ENCODE measurements around the gene NDFIP1.
A peak's percentile ranks its signal among the peaks of the same experiment; 100 is the strongest.

The NDFIP1 gene

GRCh38 chr5:142193114-142193428, 84.5 kb downstream of the NDFIP1 start:
- H3K27ac ChIP-seq, result no peak overlapping the region
- POLR2A ChIA-PET (ENCODE audit: low non-redundant PET), result no interaction called here

GRCh38 chr5:142197098-142197497, 88.5 kb downstream of the NDFIP1 start:
- POLR2A ChIA-PET (ENCODE audit: low non-redundant PET), result no interaction called here
- DNase-seq (ENCODE audit: low spot score), result no peak
- CTCF ChIA-PET, result interaction anchor here (0.7 kb wide), 1 partner anchor 436 kb away, joined by 3 read pairs; no protein-coding TSS in a partner anchor
- TF ChIP-seq CTCF (conservative IDR thresholded peaks at IDR 0.05; ENCODE audit: low read depth), result no peak
- no peak overlapping the region for H3K27ac ChIP-seq

More at GRCh38 chr5:142193114-142193428, 84.5 kb downstream of the NDFIP1 start:
- no peak for DNase-seq (ENCODE audit: low spot score)
- CTCF ChIA-PET, result no interaction called here
- no peak for TF ChIP-seq CTCF (conservative IDR thresholded peaks at IDR 0.05; ENCODE audit: low read depth)

GRCh38 chr5:142197781-142198180, 89.2 kb downstream of the NDFIP1 start:
- ChIA-PET POLR2A (ENCODE audit: low non-redundant PET) (no interaction called here), CTCF (interaction anchor here (0.6 kb wide), 1 partner anchor 129 kb away, joined by 3 read pairs; no protein-coding TSS in a partner anchor)
- TF ChIP-seq CTCF (conservative IDR thresholded peaks at IDR 0.05; ENCODE audit: low read depth), result no peak
- no peak overlapping the region for H3K27ac ChIP-seq
- DNase-seq (ENCODE audit: low spot score), result no peak

- no peak for DNase-seq (ENCODE audit: low spot score)
- no peak for TF ChIP-seq CTCF (conservative IDR thresholded peaks at IDR 0.05; ENCODE audit: low read depth)
- no peak overlapping the region for H3K27ac ChIP-seq
- ChIA-PET POLR2A (ENCODE audit: low non-redundant PET) (no interaction called here), CTCF (interaction anchor here (0.5 kb wide), 1 partner anchor 687 kb away, joined by 3 read pairs; no protein-coding TSS in a partner anchor)
Observed at GRCh38 chr5:142199388-142199787, 90.8 kb downstream of the NDFIP1 start.

- no peak for TF ChIP-seq CTCF (conservative IDR thresholded peaks at IDR 0.05; ENCODE audit: low read depth)
- CTCF ChIA-PET, result no interaction called here
- no peak for DNase-seq (ENCODE audit: low spot score)
- POLR2A ChIA-PET (ENCODE audit: low non-redundant PET), result no interaction called here
- H3K27ac ChIP-seq, result no peak overlapping the region
Observed at GRCh38 chr5:142200387-142200786, 91.8 kb downstream of the NDFIP1 start.

GRCh38 chr5:142201471-142201887, 92.9 kb downstream of the NDFIP1 start:
- ChIA-PET POLR2A (ENCODE audit: low non-redundant PET) (no interaction called here), CTCF (no interaction called here)
- no peak overlapping the region for H3K27ac ChIP-seq
- DNase-seq (ENCODE audit: low spot score), result peak; percentile 66
- TF ChIP-seq CTCF (conservative IDR thresholded peaks at IDR 0.05; ENCODE audit: low read depth), result no peak

GRCh38 chr5:142202282-142202681, 93.7 kb downstream of the NDFIP1 start:
- no peak for DNase-seq (ENCODE audit: low spot score)
- TF ChIP-seq CTCF (conservative IDR thresholded peaks at IDR 0.05; ENCODE audit: low read depth), result no peak
- ChIA-PET POLR2A (ENCODE audit: low non-redundant PET) (no interaction called here), CTCF (no interaction called here)
- H3K27ac ChIP-seq, result no peak overlapping the region

Measured in RWPE1 (cell line).